K562 (cell line): Measurements from ENCODE around the gene B3GNT9. TPM values are rescaled to one million over a fixed set of nuclear protein-coding genes. Genes with fewer than 3 reads are reported as not detected.

Experiments used
- ATAC-seq: fragments of 200-7000 bp; cut with Tn5 transposase; 3 replicates; pipeline ENCODE4 v1.9.1; 2020; ENCODE audit warnings: moderate library complexity
- BruUV-seq: library from RNA; stranded (reverse); fragments of 400-500 nt; replicated peaks from 2 replicates; lab custom pipeline; 2021; lab: Mats Ljungman, UMichigan
- CTCF ChIA-PET: fragments of 300-600 bp; formaldehyde crosslinking; extraction: SDS; loops from one replicate; lab custom pipeline; 2021; ENCODE audit warnings: low intra/inter-chr PET ratio; lab: Yijun Ruan, JAX
- POLR2A ChIA-PET: fragments of 300-600, 350-650 bp; sonication (Branson Sonifier 250); formaldehyde crosslinking; extraction: SDS; loops from one replicate; lab custom pipeline; 2021; ENCODE audit warnings: antibody characterized with exemption, inconsistent platforms; lab: Yijun Ruan, JAX
- DNase-seq, 4 experiments: peaks; one replicate each; pipeline versions ENCODE4 v3.0.0 to v3.0.0-alpha.2; 2011 to 2018; ENCODE audit warnings: low spot score in 3 of 4, mixed read lengths in 3 of 4; ENCODE audit errors: extremely low read depth in 1 of 4
- FAIRE-seq: peaks from 2 replicates; lab custom pipeline; 2011; peaks lifted over from hg19 to GRCh38; lab: Jason Lieb, UNC
- H2AFZ ChIP-seq: 2 replicates; pipeline ENCODE4 v1.6.0; 2011; ENCODE audit warnings: low read depth, low read length, control low read depth, inconsistent platforms
- H3K27ac ChIP-seq: fragments of 200-600 bp; 3 replicates; pipeline ENCODE4 v1.8.0; 2011; ENCODE audit warnings: low read depth, mild to moderate bottlenecking, control low read depth, inconsistent platforms, low read length, moderate library complexity, mixed read lengths; ENCODE audit errors: extremely low read depth
- H3K27me3 ChIP-seq, 2 experiments: fragments of 300-600 bp in 1 of 2; 2 replicates in 1 of 2; 3 replicates in 1 of 2; pipeline versions ENCODE4 v1.6.0 to v1.8.0; 2011; ENCODE audit warnings: inconsistent platforms in 2 of 2, low read length in 2 of 2, mild to moderate bottlenecking in 1 of 2, mixed read lengths in 1 of 2, moderate library complexity in 1 of 2; ENCODE audit not compliant: control insufficient read depth in 2 of 2, insufficient read depth in 2 of 2
- H3K36me3 ChIP-seq: fragments of 300-600 bp; 3 replicates; pipeline ENCODE4 v1.8.0; 2011; ENCODE audit warnings: mild to moderate bottlenecking, low read length, inconsistent platforms; ENCODE audit not compliant: control insufficient read depth, insufficient read depth
- H3K4me1 ChIP-seq, 2 experiments: fragments of 200-600 bp in 1 of 2; replicated peaks in 1 of 2; 2 replicates in 1 of 2; 3 replicates in 1 of 2; pipeline versions ENCODE4 v1.5.1 to v1.8.0; 2011; ENCODE audit warnings: inconsistent platforms in 2 of 2, low read length in 2 of 2, mild to moderate bottlenecking in 1 of 2, mixed read lengths in 1 of 2, moderate library complexity in 1 of 2; ENCODE audit not compliant: control insufficient read depth in 2 of 2, insufficient read depth in 2 of 2
- H3K4me2 ChIP-seq: 2 replicates; pipeline ENCODE4 v1.6.1; 2011; ENCODE audit warnings: low read length, control low read depth, inconsistent platforms, mixed read lengths; ENCODE audit not compliant: insufficient read depth
- H3K4me3 ChIP-seq: fragments of 200-600 bp; sonication (generic), shearing (Covaris generic); 2 replicates; pipeline ENCODE4 v1.5.1; 2016; ENCODE audit warnings: control low read depth, inconsistent platforms
- H3K79me2 ChIP-seq: fragments of 200-600 bp; 3 replicates; pipeline ENCODE4 v1.8.0; 2011; ENCODE audit warnings: low read length, inconsistent platforms; ENCODE audit not compliant: control insufficient read depth, insufficient read depth
- H3K9ac ChIP-seq, 2 experiments: 2 replicates each; pipeline versions ENCODE4 v1.6.0 to v1.6.1; 2011; ENCODE audit warnings: low read depth in 2 of 2, low read length in 2 of 2, control low read depth in 1 of 2, inconsistent platforms in 1 of 2, mild to moderate bottlenecking in 1 of 2, mixed read lengths in 1 of 2; ENCODE audit not compliant: insufficient read depth in 1 of 2
- H3K9me1 ChIP-seq: one replicate; pipeline ENCODE4 v1.6.0; 2011; ENCODE audit warnings: inconsistent platforms, mild to moderate bottlenecking, low read length, moderate library complexity; ENCODE audit not compliant: control insufficient read depth, insufficient read depth
- H3K9me3 ChIP-seq: replicated peaks from 2 replicates; pipeline ENCODE4 v1.5.1; 2011; ENCODE audit warnings: low read depth, low read length, inconsistent platforms; ENCODE audit not compliant: control insufficient read depth, insufficient read depth
- H4K20me1 ChIP-seq: replicated peaks from 2 replicates; pipeline ENCODE4 v1.6.1; 2011; ENCODE audit warnings: low read length, inconsistent platforms, mixed read lengths; ENCODE audit not compliant: control insufficient read depth, insufficient read depth
- CTCFL ChIP-seq: IDR thresholded peaks from 2 replicates; pipeline ENCODE4 v1.6.1; 2011; ENCODE audit warnings: borderline replicate concordance, low read depth, mild to moderate bottlenecking, moderate library complexity, low read length; ENCODE audit not compliant: insufficient read depth, poor library complexity, severe bottlenecking
- HMGN3 ChIP-seq: IDR thresholded peaks from 2 replicates; pipeline ENCODE4 v1.6.1; 2011; ENCODE audit warnings: borderline replicate concordance, low read depth, mild to moderate bottlenecking, mixed read lengths, low read length; ENCODE audit not compliant: insufficient read length; ENCODE audit errors: extremely low read depth
- HNRNPL ChIP-seq: fragments of 200-400 bp; formaldehyde crosslinking; IDR thresholded peaks from 2 replicates; pipeline ENCODE4 v1.6.1; 2017; ENCODE audit warnings: low read depth, mild to moderate bottlenecking, low read length
- HSF4 ChIP-seq: fragments of 250-450 bp; sonication (Bioruptor Pico); IDR thresholded peaks from 2 replicates; pipeline ENCODE4 v2.1.2; 2022; ENCODE audit warnings: mild to moderate bottlenecking, moderate library complexity, borderline replicate concordance
- KAT8 ChIP-seq: fragments of 450-650 bp; IDR thresholded peaks from 2 replicates; pipeline ENCODE4 v1.6.1; 2016; ENCODE audit warnings: low read depth, mild to moderate bottlenecking
- PCBP1 ChIP-seq: fragments of 200-400 bp; formaldehyde crosslinking; IDR thresholded peaks from 2 replicates; pipeline ENCODE4 v1.6.1; 2018; ENCODE audit warnings: mild to moderate bottlenecking, low read depth, low read length; ENCODE audit not compliant: poor library complexity, severe bottlenecking
- POLR2G ChIP-seq: fragments of 200-400 bp; formaldehyde crosslinking; IDR thresholded peaks from 2 replicates; pipeline ENCODE4 v1.6.1; 2017; ENCODE audit warnings: low read depth, mild to moderate bottlenecking, antibody characterized with exemption, low read length, moderate library complexity
- SRSF3 ChIP-seq: fragments of 200-400 bp; formaldehyde crosslinking; IDR thresholded peaks from 2 replicates; pipeline ENCODE4 v1.6.1; 2016; ENCODE audit warnings: mild to moderate bottlenecking, low read length, moderate library complexity; ENCODE audit not compliant: insufficient read depth
- STAT5A ChIP-seq: IDR thresholded peaks from 2 replicates; pipeline ENCODE4 v1.6.1; 2012; ENCODE audit warnings: low read length, inconsistent platforms, borderline replicate concordance
- ZNF212 ChIP-seq: fragments of 450-650 bp; formaldehyde crosslinking; IDR thresholded peaks from 2 replicates; pipeline ENCODE4 v1.4.0; 2020; ENCODE audit warnings: mild to moderate bottlenecking
- ZNF512 ChIP-seq: IDR thresholded peaks from 2 replicates; pipeline ENCODE4 v1.6.1; 2016; ENCODE audit warnings: missing genetic modification characterization, missing compliant biosample characterization
- WGBS: fragments of 100-300 bp; shearing (Covaris generic); methylation state at CpG from one replicate; pipeline ENCODE4 v1.1.6; 2016; ENCODE audit warnings: low coverage, mixed read lengths; ENCODE audit not compliant: insufficient coverage; ENCODE audit errors: missing lambda C conversion rate; 5-methylcytosine and 5-hydroxymethylcytosine counted together
- in situ Hi-C: fragments of 300-500 bp; cut with MboI; formaldehyde crosslinking; loops from 4 replicates; pipeline ENCODE4 v1.15.0; 2018; ENCODE audit warnings: inconsistent platforms, mixed read lengths
- intact Hi-C: fragments of 100-400 bp; cut with micrococcal nuclease; formaldehyde crosslinking; loops from 2 replicates; pipeline ENCODE4 v1.14.2; 2022
- polyA plus RNA-seq, 8 experiments: library from polyadenylated mRNA; depleted of rRNA in 4 of 8; stranded (reverse) in 5 of 8; unstranded in 3 of 8; fragments of >200 nt; fragmentation: Nextera tagmentation in 2 of 8; fragmentation: Illumina TruSeq in 1 of 8; extraction: Ambion mirVana in 2 of 8; extraction: Trizol in 1 of 8; gene quantifications; 2 replicates each; pipeline versions ENCODE4 v1.2.1 to v1.2.3, GENCODE V29; 2011 to 2014; ENCODE audit warnings: inconsistent platforms in 1 of 8, missing spikeins in 1 of 8
- total RNA-seq, 7 experiments: library from RNA; depleted of rRNA in 6 of 7; stranded (reverse); fragments of >200 nt in 6 of 7; fragmentation: Illumina TruSeq in 2 of 7; extraction: Trizol in 2 of 7; gene quantifications; 2 replicates each; pipeline versions ENCODE4 v1.2.1 to v1.2.3, GENCODE V29; 2011 to 2021; ENCODE audit warnings: low replicate concordance in 1 of 7
- TF ChIP-seq, protein P1 (sequence below): sonication (generic); formaldehyde crosslinking; IDR thresholded peaks from 2 replicates; pipeline ENCODE4 v1.8.1; 2023; ENCODE audit warnings: mild to moderate bottlenecking, missing genetic modification reagents

The B3GNT9 gene
- total and polyA plus RNA-seq, 9 of the 15 experiments (the other 6 are each of a cell fraction or from before 2014, with no cell fraction given): 0.01 to 1.8 (median 1.1) TPM; not detected in 1

DNA sequence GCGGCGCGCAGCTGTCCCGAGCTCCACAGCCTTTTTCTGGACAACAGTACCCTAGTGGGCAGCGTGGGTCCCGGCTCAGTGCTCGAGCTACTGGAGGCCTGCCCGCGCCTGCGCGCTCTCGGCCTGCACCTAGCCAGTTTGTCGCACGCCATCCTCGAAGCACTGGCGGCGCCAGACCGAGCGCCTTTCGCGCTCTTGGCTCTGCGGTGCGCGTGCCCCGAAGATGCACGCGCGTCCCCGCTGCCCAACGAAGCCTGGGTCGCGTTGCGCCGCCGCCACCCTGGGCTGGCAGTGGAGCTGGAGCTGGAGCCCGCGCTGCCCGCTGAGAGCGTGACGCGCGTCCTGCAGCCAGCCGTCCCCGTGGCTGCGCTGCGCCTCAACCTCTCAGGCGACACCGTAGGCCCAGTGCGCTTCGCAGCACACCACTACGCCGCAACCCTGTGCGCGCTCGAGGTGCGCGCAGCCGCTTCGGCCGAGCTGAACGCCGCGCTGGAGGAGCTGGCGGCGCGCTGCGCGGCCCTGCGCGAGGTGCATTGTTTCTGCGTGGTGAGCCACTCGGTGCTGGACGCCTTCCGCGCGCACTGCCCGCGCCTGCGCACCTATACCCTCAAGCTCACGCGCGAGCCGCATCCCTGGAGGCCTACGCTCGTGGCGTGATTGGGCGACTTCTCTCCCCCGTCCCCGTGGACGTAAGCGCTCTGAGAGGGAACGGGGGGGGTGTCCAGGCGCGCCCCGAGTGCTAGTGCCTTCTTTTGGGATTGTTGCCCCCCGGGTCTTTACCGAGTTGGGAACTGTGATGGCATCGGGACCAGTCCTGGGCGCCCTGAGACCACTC is 12.6 kb upstream of the B3GNT9 start:
- ChIA-PET POLR2A (interaction anchor here (1.3 kb wide), 1 partner anchor 24 kb away, joined by 3 read pairs; no protein-coding TSS in a partner anchor), CTCF (no interaction called here)
- Histone ChIP-seq H3K4me2 (no peak overlapping the region), H3K36me3 (peaks cover 13% of the 10 kb centered on the region; the same call in 2 of the 3 replicates), H4K20me1 (no peaks in the 10 kb centered on the region), H2AFZ (no peak overlapping the region), H3K9me3 (no peaks in the 10 kb centered on the region), H3K27me3 (no peaks in the 10 kb centered on the region), H3K27ac (no peak overlapping the region), H3K9ac (peak overlapping the region in 1 of 2 experiments; percentile 7; a peak in 1 of 4 replicates), H3K79me2 (peaks cover 28% of the 10 kb centered on the region), H3K4me3 (no peak overlapping the region), H3K9me1 (no peaks in the 10 kb centered on the region), H3K4me1 (peaks cover 20 to 86% of the 10 kb centered on the region in 2 experiments)
- DNase-seq (no peak), FAIRE-seq (no peak), ATAC-seq (no peak)
- BruUV-seq: no TSS peak
- in situ Hi-C loops (loop anchor here (25.0 kb wide), 1 partner anchor 201 kb away; the partner anchor contains the start of gene CES3), intact Hi-C loops (no loop called here)
- 97% methylated on average over 46 of the region's 99 CpGs for whole genome bisulfite sequencing
- no peak for TF ChIP-seq CTCFL
- TF ChIP-seq, protein P1, sequence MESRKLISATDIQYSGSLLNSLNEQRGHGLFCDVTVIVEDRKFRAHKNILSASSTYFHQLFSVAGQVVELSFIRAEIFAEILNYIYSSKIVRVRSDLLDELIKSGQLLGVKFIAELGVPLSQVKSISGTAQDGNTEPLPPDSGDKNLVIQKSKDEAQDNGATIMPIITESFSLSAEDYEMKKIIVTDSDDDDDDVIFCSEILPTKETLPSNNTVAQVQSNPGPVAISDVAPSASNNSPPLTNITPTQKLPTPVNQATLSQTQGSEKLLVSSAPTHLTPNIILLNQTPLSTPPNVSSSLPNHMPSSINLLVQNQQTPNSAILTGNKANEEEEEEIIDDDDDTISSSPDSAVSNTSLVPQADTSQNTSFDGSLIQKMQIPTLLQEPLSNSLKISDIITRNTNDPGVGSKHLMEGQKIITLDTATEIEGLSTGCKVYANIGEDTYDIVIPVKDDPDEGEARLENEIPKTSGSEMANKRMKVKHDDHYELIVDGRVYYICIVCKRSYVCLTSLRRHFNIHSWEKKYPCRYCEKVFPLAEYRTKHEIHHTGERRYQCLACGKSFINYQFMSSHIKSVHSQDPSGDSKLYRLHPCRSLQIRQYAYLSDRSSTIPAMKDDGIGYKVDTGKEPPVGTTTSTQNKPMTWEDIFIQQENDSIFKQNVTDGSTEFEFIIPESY (CRISPR knock-in tag): peak; percentile 89
- TF ChIP-seq HSF4 (CRISPR knock-in tag): no peak
- TF ChIP-seq POLR2G: peak; percentile 35; the same call in 1 of the 2 replicates
- TF ChIP-seq STAT5A: no peak
- no peak for TF ChIP-seq SRSF3
- TF ChIP-seq ZNF212: no peak
- no peak for TF ChIP-seq ZNF512 (tag)
- TF ChIP-seq HNRNPL: peak; percentile 58; the same call in 1 of the 2 replicates
- peak; percentile 12 for TF ChIP-seq PCBP1
- TF ChIP-seq KAT8: no peak
- TF ChIP-seq HMGN3: peak; percentile 50
